Bronchial epithelial cell (primary cell): ENCODE measurements around the gene ZFX. TPM values are rescaled to one million over a fixed set of nuclear protein-coding genes. Genes with fewer than 3 reads are reported as not detected.

Experiments
- DNase-seq: peaks from one replicate; pipeline ENCODE4 v3.0.0-alpha.2; 2010; ENCODE audit warnings: low read depth
- FAIRE-seq: peaks from 2 replicates; lab custom pipeline; 2011; peaks lifted over from hg19 to GRCh38; lab: Jason Lieb, UNC
- H3K27me3 ChIP-seq: 2 replicates; pipeline ENCODE4 v1.5.1; 2011; ENCODE audit warnings: low read length; ENCODE audit not compliant: control insufficient read depth, insufficient read depth
- H3K36me3 ChIP-seq: 2 replicates; pipeline ENCODE4 v1.5.1; 2011; ENCODE audit warnings: low read length; ENCODE audit not compliant: control insufficient read depth, insufficient read depth
- H3K4me3 ChIP-seq: 2 replicates; pipeline ENCODE4 v1.5.1; 2011; ENCODE audit warnings: mild to moderate bottlenecking, low read depth, low read length, control low read depth
- total RNA-seq: library from RNA; depleted of rRNA; stranded (reverse); fragments of >200 nt; gene quantifications from 2 replicates; pipeline ENCODE4 v1.2.1, GENCODE V29; 2014
- TF ChIP-seq, protein P1 (sequence below): IDR thresholded peaks from 2 replicates; pipeline ENCODE4 v1.5.1; 2011; ENCODE audit warnings: mild to moderate bottlenecking, moderate library complexity, low read length, control low read depth, inconsistent platforms; ENCODE audit not compliant: insufficient read depth, severe bottlenecking

The ZFX gene
- total RNA-seq, 1 donor from 2014 or later, result 30.8 TPM

GRCh38 chrX:24196509-24196908, 47.0 kb downstream of the ZFX start:
- FAIRE-seq (no peak), DNase-seq (no peak)
- Histone ChIP-seq H3K4me3 (no peak overlapping the region), H3K27me3 (no peaks in the 10 kb centered on the region), H3K36me3 (no peaks in the 10 kb centered on the region)
- TF ChIP-seq, protein P1, sequence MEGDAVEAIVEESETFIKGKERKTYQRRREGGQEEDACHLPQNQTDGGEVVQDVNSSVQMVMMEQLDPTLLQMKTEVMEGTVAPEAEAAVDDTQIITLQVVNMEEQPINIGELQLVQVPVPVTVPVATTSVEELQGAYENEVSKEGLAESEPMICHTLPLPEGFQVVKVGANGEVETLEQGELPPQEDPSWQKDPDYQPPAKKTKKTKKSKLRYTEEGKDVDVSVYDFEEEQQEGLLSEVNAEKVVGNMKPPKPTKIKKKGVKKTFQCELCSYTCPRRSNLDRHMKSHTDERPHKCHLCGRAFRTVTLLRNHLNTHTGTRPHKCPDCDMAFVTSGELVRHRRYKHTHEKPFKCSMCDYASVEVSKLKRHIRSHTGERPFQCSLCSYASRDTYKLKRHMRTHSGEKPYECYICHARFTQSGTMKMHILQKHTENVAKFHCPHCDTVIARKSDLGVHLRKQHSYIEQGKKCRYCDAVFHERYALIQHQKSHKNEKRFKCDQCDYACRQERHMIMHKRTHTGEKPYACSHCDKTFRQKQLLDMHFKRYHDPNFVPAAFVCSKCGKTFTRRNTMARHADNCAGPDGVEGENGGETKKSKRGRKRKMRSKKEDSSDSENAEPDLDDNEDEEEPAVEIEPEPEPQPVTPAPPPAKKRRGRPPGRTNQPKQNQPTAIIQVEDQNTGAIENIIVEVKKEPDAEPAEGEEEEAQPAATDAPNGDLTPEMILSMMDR, result no peak

GRCh38 chrX:24198101-24198500, 48.6 kb downstream of the ZFX start:
- Histone ChIP-seq H3K27me3 (no peaks in the 10 kb centered on the region), H3K36me3 (no peaks in the 10 kb centered on the region), H3K4me3 (no peak overlapping the region)
- no peak for DNase-seq
- TF ChIP-seq, protein P1, result no peak
- no peak for FAIRE-seq

DNA sequence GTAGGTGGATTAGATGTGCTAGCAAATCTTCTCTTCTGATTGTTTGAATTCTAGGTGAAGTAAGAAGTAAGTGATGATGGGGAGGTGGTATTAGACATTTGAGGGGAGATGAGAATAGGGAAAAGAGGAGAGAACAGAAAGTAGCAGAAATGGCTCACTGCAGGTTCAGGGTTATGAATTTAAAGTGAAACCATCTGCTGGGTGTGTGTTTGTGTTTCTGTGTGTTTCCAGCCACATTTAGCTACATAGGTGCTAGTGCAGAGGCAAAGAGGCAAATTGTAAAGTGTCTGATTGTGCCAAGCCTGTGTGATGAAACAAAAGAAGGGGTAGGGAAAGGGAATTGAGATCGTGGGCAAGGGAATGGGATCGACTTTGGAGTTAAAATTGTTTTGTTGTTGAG, 50.6 kb downstream of the ZFX start:
- Histone ChIP-seq H3K27me3 (no peaks in the 10 kb centered on the region), H3K4me3 (no peak overlapping the region), H3K36me3 (no peaks in the 10 kb centered on the region)
- TF ChIP-seq, protein P1, result no peak
- FAIRE-seq (peak; percentile 58), DNase-seq (no peak)

GRCh38 chrX:24201216-24201615, 51.7 kb downstream of the ZFX start:
- Histone ChIP-seq H3K27me3 (no peaks in the 10 kb centered on the region), H3K4me3 (no peak overlapping the region), H3K36me3 (no peaks in the 10 kb centered on the region)
- peak; percentile 54 for DNase-seq
- no peak for FAIRE-seq
- TF ChIP-seq, protein P1, result no peak

DNA sequence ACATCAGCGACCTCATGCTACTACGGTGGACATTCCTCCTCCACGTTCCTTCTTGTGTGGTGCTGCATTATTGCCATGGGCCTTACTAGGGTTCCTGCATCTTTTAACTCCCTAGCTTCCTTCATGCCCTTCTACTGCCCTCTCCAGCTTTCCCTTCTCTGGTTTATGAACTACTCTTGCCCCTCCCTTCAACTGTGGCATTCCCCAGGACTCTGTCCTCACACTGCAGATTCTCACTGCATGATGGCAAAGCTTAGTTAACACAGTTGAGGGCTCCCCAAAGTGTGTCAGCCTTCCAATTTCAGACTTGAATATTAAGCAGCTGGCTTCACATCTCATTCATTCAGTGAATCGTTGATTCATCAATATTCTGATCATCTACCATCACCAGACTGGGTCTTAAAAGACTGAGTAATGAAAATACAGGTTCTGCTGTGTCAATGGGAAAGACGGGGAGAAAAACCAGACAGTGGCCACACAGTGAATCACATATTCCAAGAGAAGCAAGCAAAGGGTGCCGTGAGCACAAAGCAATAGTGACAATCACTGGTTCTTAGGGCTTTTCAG, 53.0 kb downstream of the ZFX start:
- no peak overlapping the region for H3K4me3 ChIP-seq
- H3K36me3 ChIP-seq, result no peaks in the 10 kb centered on the region
- H3K27me3 ChIP-seq, result no peaks in the 10 kb centered on the region
- no peak for FAIRE-seq
- no peak for DNase-seq
- TF ChIP-seq, protein P1, result no peak

- no peak overlapping the region for H3K4me3 ChIP-seq
- no peaks in the 10 kb centered on the region for H3K27me3 ChIP-seq
- FAIRE-seq (no peak), DNase-seq (no peak)
- TF ChIP-seq, protein P1, result no peak
- no peaks in the 10 kb centered on the region for H3K36me3 ChIP-seq
Observed at GRCh38 chrX:24203072-24203808, 53.7 kb downstream of the ZFX start.
